Esophagus mucosa (tissue), 1 donor: Measurements from ENCODE around the gene AGTR1. TPM values are rescaled to one million over a fixed set of nuclear protein-coding genes. Genes with fewer than 3 reads are reported as not detected.
"Not testable (repeated sequence)": the region's sequence is repeated elsewhere in the genome, so short reads cannot be mapped to it uniquely, and the experiment has no call there.

Experiments
- ATAC-seq: fragments of 200-7000 bp; cut with Tn5 transposase; one replicate; pipeline ENCODE4 v1.9.1; 2020
- total RNA-seq: library from RNA; stranded (reverse); gene quantifications from one replicate; pipeline ENCODE4 v1.2.4, GENCODE V29; 2023
- donor health status: DM: yes; HTN: yes; CAD: no.

AGTR1 gene
- total RNA-seq, 1 donor from 2014 or later: 0.24 TPM

DNA sequence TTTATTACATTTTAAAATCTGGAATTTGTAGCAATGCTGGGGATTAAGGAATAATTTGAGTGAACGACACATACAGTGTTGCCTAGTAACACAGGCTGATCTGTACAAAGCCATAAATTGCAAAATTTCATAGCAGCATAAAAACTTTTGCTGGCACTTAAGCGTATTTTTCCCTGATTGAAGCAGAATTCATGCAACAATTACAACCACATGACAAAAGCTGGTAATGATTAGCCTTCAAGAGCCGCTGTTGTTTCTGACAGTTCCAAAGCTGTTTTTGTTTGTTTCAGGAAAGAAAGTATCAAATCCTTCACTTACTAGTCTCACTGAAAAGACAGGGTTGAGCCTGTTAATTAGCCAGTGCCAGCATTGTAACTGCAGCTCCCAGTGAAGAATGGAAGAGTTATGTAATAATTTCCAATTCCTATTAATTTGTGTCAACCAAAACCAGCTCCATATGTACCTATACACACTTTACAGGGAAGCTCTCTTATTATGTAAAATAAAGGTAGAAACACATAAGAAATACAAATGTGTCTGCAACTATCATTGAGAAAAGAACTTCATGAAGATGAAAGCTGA, 60.7 kb downstream of the AGTR1 start:
- ATAC-seq: no peak

DNA sequence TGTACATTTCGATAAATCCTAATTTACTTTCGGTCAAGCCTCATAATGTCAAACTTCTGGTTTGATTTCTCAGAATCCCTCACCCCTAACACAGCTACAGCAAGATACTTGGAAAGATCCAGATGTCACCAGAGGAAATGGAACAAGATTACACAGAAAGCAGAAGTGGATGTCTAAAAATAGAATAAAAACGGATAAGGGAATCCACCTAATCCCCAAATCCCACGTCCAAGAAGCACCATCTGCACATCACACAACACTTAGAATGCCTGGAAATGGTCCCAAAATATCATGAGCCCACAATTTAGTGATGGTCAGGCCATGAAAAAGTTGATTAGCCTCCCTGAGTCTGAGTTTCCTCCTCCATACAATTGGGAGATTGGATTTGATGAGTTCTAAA, 61.7 kb downstream of the AGTR1 start:
- ATAC-seq: no peak

DNA sequence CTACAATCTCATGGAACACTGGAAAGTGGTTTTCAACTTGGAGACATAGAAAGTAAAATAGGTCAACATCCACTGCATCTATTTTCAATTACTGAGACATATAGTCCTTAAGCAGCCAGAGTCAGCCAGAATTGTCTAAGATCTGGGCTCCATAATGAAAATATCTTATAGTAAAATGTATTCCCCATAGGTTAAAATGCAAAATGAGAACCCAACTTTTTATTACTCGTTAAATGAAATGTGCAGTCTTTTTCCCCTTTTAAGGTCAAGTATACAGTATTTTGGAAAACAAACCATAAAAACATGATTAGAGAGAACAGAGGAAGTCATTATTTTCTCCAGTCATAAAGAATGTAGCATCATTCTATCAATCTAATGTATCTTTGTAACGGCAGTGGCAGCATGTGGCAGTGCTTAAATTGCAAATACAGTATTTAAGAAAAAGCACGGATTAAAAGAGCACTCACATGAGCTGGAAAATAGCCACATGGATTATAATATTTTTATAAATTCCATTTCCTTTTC, 65.5 kb downstream of the AGTR1 start:
- no peak for ATAC-seq

DNA sequence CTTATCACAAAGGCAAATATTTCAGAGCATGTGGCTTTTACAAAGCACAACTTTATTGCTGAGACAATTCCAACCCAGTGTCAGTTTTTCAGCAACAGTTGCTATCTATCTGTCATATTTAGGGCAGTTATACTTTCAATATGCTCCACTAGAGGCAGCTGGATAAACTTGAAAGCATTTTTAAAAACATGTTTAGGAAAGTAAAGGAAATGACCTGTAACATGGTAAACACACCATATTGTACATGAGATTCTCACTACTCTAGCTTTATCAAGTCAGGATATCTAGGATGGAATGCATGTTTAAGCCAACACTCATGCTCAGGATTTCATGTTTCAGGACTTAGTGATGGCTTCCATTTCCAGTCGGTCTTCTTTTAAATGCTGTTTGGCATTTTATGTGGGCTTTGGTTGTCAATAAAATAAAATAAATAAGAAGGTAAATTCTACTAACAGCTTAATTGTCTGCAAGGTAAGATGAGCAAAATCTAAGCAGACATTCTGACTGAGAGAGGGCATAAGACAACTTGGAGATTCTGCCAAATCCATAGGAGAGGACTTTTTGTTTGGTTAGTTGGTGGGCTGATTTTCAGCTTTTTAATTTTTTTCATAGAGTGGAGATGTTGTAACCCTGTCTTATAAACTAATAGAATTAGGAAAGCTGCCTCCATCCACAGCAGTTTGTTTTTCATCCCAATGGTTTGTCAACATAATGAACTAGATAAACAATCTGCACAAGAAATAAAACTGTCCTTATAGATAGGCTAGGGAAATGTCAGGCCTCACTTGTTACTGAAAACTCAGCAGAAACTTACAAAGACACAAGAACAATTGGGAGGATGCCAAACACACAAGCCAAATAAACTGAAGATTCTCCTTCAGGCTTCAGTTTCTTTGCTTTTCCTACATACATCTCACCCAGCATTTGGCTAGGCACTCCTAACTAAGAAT, 66.6 kb downstream of the AGTR1 start:
- no peak for ATAC-seq

DNA sequence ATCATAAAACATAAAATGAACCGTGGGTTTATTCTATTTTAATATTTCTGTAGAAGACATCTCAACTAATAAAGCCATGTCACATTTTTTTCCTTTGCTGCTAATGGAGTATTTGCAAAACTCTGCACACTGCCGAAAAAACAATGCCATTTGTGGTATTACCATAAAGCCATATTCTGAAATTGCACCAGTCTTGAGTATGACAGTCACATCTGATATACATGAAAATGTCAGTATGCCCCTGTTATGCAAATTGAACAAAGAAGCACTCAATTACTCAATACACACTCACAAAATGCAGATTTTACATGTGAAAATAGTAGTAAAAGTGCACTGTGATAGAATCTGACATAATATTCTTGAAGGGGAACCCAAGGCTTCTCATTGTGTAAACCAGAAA, 74.7 kb downstream of the AGTR1 start:
- no peak for ATAC-seq

DNA sequence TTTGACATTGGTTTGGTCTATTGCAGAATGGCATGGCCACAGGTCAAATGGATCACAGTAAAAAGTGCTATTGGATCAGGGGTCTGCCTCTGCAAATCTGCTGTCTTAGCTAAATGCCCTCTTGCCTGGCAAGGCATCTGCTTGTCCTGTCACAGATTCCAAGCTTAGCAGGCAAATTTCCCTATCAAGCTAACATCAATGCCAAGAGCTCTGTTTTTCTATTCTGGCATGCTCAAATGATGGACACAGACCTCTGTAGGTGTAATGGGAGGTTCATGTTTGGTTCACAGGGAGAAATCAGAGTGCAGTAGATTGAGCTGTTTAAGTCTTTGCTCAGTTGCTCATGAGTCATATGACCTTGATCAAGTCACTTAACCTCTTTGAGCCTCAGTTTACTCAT, 75.1 kb downstream of the AGTR1 start:
- no peak for ATAC-seq

DNA sequence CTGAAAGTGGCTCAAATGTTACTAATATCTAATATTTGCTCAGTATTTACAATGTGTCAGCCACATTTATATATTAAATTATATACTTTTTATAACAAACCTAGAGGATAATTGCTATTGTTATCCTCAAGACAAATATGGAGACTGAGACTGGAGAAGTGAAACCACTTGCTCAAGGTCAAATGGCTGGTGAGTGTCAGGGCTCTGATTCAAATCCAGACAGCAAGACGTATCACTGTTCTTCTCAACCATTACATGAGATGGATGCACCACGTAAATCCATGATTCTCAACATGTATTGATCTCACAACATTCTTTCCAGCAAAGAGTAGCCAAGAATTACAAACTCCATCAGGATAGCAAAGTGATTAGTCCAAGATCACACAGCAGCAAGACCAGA, 76.1 kb downstream of the AGTR1 start:
- no peak for ATAC-seq

DNA sequence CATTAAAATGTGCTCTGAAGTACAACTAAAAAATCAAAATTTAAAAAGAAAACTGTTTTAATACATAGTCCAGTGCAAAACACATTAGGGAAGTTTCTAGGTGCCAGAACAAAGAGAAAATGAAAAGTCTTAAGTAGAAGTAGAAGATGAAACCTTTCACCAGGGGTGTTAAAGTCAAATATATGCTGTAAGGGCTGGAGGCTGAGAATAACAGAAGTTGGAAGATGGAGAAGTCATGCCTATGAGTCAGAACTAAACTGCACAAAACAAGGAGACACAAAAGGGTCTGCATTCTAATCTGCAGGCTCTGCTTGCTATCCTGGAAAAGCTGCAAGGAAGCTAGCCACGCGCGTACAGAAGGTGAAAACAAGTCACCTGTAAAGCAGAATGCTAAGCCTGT, 81.2 kb downstream of the AGTR1 start:
- no peak for ATAC-seq

DNA sequence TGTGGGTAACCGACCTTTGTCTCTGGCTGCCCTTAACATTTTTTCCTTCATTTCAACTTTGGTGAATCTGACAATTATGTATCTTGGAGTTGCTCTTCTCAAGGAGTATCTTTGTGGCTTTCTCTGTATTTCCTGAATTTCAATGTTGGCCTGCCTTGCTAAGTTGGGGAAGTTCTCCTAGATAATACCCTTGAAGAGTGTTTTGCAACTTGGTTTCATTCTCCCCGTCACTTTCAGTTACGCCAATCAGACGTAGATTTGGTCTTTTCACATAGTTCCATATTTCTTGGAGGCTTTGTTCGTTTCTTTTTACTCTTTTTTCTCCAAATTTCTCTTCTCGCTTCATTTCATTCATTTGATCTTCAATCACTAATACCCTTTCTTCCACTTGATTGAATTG, 87.3 kb downstream of the AGTR1 start:
- ATAC-seq: not testable (repeated sequence)

DNA sequence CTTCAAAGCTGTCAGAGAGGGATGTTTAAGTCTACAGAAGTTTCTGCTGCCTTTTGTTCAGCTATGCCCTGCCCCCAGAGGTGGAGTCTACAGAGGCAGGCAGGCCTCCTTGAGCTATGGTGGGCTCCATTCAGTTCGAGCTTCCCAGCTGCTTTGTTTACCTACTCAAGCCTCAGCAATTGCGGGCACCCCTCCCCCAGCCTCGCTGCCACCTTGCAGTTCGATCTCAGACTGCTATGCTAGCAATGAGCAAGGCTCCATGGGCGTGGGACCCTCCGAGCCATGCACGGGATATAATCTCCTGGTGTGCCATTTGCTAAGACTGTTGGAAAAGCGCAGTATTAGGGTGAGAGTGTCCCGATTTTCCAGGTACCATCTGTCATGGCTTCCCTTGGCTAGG, 88.5 kb downstream of the AGTR1 start:
- not testable (repeated sequence) for ATAC-seq

DNA sequence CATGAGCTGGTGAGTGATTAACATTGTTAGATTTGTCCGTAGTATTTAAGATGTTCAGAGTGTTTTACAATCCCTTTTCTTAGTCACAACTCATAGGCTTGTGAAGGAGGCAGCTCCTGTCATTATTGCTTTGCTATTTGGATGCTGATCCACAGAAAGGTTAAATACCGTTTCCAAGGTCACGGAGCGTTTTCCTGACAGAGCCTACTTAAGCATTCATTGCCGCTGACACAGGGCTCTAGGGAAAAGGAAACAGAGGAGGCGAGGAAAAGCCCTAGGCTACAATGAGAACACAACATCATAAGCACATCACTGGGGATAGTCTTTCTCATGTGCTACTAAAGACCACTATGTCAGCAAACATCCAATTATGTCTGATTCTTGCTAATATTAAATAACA, 91.4 kb downstream of the AGTR1 start:
- ATAC-seq: no peak

DNA sequence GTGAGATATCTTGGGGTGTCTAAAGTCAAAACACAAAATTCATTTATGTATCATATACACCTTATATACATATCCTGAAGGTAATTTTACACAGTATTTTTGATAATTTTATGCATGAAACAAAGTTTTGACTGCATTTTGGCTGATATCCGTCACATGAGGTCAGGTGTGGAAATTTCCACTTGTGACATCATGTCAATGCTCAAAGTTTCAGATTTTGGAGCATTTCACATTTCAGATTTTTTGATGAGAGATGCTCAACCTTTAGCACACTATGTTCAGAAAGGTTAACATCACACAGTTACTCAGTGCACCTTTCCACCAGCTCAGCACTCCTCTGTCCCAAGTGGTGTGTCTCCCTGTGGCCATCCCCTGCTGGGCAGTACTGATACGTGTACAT, 92.2 kb downstream of the AGTR1 start:
- ATAC-seq: no peak

DNA sequence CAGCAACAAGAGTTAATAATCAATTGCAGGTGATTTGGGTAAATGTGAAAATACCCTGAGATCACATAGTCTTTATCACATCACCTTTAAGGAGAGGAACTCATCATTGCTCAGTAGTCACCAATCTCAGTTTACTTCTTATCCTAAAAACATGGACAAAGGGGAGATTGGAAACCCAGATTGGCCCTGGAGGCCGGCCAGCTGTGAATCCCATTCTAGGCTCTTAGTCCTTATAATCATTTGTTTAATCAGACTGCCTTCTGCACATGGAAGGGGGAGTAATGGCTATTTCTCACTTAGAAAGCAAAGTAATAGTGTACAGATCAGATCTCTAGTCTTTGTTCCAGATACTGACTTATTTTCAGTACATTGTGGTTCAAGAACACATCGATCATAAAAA, 92.7 kb downstream of the AGTR1 start:
- no peak for ATAC-seq

DNA sequence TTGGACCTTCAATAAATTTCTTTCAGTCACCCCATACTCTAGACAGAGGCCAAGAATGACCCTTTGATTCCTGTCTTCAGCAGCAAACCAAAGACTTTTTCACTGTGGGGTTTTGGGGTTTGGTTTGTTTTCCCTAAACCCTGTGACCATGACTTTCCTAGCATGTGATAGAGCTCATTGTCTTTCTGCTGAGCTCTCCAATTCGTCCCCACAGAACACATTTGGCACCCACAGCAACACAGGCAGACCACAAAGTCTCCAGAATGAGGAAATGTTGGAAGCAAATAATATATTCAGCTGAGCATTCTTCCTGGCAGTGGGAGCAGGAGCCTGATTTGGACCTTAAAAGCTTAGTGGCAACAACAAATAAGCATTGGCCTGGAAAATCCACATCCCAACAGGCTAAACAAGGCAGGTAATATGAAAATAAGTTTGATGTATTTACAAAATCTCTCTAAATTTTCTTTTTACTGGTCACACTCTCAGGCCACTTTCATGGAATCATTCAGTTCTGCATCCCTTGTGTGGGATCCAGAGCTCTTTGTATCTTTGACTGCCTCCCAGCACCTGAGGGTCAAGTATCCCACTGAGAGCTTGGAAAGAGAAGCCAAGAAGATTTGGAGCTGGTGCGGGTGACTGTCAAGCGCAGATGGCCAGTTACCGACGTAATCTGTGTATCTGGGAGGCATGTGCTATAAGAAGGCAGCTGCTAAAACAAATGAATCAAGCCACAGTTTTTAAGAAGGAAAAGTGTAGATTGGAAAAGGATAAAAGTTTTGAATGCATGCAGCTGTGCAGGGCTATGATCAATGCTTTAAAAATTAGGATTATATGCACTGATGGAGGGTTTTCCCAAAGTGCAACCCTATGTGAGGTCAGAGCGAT, 93.4 kb downstream of the AGTR1 start:
- ATAC-seq: no peak

DNA sequence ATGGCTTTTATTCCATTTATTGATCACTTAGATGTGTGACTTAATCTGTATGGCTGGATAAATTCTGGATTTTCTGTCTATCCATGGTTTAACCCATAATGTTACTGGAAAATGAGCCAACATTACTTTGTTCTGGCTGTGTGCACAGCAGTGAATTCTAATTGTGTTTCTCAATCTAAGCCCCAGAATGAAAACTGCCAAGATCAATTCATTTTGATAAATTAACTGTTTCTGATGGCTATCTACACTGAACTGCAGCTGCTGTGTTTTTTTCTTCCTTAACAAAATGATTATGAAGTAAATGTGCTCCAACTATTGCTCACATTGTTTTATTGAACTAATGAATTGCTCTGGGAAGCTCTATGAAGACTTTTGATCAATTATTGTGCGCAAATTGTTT, 94.2 kb downstream of the AGTR1 start:
- ATAC-seq: no peak

DNA sequence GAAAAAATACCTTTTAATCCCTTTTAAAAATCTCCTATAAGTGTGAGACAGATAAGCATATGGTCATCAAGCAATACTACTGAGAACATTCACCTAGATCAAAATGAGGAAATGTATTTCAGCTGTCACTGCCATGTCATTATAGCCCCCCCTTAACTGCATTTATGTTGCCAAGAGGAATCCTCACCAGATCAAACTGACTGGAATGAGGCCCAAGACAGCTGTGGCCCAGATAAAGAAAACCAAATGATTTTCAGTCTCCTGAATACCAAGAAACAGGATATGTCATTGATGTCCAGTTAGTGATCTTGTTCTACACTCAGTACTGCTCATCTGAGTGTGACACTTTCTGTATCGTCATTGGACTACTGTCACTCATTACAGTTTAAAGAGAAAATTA, 94.8 kb downstream of the AGTR1 start:
- ATAC-seq: no peak

Other genes starting within 250 kb of the AGTR1 start
- gene CPB1, start 129.9 kb downstream of the AGTR1 start, total RNA-seq: not detected
- gene CPA3, start 167.4 kb downstream of the AGTR1 start, total RNA-seq: 2.2 TPM